HG03175 (cell line): ENCODE results near the gene SUMO3.

Experiments used
- ATAC-seq: cut with Tn5 transposase; IDR thresholded peaks from one replicate; pipeline ENCODE4 v1.9.1; 2021; ENCODE audit warnings: mild to moderate bottlenecking, moderate library complexity; ENCODE audit not compliant: unreplicated experiment

The SUMO3 gene

DNA sequence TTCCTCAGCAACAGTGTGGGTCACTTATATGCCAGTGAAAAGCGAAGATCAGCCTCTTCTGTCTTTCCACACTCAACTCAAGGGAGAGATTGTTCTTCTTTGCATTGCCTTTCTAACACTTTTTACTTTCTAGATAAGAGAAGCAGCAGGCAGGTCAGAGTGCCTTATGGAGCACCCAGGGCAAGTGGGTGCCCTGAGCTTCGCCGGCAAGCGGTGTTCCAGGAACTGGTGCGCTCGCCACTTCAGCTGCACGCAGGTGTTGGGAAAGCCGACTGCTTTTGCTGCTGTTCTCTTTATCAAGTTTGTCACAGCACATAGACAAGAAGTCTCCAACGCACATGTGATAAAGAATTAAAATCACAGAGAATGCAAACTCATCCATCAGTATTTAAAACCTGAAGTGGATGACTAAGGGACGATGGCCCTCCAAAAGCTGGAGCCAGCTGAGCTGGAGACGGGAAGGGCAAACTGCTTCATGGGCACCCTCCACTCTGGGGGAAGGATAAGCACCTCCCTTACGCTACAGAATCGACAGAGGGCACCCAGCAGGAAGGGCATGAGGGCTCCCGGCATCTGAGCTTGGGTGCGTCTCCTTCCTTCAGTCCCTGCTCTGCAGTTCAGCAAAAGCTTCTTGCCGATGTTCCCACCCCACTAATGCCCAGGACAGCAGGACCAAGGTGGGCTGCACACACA lies 36.9 kb downstream of the SUMO3 start:
- ATAC-seq, result no peak

DNA sequence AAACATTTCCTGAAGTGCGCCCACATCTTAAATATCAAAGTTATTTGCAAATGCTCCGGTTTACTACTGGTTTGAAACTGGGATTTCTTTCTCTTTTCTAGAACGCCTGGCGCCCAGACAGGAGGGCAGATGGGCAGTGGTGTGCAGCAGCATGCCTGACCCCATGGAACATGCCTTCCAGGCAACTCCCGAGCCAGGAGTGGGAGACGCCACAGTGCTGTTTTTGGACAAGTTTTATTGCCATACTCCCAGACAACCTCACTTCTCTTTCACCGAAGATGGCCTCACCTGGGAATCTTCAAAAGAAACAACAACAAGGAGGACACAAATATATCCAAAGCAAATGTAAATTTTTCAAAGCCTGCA lies 37.7 kb downstream of the SUMO3 start:
- no peak for ATAC-seq

DNA sequence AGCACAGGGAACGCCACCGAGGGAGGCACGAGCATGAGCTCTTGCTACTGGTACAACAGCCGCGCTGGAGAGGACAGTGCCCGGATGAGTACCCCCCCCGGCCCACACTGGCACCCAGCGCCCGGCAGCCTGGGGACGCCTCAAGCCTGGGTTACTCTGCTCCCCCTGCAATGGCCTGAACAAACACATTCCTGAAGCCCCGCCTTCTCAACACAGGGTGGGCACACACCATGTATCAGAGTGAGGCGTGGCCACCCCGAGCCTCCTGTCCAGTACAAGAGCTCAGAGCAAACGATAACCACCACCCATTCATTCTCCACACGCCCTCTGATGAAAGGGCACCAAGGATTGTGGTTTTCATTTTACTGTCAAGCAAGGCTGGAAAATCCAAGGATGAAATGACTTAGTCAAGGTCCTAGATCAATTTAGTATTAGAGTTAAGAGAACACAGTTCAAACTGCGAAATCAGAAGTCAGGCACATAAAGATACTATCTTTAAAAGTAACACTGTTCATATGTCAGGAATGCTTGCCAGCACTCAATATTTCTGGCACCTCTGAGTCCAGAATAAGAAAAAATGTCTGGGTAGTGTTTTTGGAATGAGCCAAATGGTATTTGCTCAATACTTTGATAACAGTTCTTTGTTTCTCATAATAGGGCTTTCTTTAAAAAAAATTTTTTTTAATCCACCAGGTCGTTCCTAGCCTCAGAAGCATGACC lies 38.3 kb downstream of the SUMO3 start:
- ATAC-seq, result no peak

DNA sequence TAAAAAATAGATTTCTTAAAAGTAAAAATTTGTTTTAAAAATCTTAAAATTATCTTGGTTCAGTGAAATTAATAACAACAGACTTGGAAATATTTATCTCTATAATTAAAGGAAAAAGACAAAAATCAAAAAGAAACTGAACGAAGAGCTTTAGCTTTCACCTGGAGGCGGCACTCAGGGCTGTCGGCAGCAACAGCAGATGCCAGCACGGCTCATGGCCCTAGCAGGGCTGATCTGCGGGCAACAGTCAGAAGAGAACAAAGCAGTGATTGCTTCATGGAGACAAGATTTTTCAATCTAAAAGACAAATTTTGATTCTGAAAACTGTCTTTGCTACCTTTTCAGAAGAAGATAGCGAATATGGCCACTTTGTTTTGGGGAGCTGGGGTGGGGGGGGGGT lies 38.9 kb downstream of the SUMO3 start:
- ATAC-seq, result no peak

DNA sequence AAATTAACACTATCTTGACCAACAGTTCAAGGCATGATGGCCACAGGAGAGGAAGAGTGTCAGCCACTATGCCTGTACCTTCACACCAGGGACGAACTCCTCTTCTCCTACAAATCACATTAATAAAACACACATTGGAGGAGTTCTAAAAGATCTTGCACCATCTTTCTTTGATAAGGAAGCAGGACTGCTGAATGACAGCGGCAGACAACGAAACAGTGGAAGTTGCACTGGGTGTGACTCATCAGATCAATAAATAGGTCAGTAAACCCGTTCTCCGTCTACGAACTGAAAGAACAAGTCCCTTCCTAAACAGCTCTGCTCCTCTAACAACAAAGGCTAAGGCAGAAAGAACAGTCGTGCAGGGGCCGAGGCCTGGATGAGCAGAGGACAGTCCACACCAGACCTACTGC lies 39.4 kb downstream of the SUMO3 start:
- no peak for ATAC-seq

DNA sequence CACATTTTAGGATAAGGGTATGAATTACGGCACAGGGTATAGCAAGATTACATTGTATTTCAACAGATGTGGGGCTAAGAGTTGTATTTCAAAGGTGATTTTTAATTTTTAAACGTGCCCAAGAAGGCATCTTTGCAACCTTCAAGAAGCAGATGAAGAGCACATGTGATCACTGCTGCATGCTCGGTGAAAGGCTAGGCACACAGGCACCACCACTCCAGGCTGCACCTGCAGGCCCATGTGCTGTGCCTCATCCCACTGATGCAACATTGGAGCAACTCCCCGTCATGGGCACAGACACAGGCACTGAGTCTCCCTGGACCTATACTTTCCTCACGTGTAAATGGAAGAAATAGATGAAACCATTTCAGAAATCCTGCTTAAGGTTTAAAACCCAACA lies 39.8 kb downstream of the SUMO3 start:
- ATAC-seq, result no peak

DNA sequence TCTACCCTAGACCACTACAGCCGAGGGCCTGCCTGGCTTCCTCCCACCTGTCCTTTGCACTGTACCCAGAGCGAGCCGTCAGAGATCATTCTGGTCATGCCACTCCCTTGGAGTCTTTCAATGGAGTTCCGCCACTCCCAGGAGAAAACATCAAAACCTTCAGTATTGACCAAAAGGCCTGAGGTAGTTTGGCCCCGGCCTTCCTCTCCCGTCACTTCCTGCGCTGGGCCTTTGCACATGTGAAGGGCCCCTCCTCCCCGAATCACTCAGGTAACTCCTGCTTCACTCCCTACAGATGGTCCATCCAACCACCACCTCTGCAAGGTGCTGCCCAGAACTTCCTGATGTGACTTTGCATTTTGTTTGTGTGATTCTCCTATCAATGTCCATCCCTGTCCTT lies 42.9 kb downstream of the SUMO3 start:
- ATAC-seq, result no peak

DNA sequence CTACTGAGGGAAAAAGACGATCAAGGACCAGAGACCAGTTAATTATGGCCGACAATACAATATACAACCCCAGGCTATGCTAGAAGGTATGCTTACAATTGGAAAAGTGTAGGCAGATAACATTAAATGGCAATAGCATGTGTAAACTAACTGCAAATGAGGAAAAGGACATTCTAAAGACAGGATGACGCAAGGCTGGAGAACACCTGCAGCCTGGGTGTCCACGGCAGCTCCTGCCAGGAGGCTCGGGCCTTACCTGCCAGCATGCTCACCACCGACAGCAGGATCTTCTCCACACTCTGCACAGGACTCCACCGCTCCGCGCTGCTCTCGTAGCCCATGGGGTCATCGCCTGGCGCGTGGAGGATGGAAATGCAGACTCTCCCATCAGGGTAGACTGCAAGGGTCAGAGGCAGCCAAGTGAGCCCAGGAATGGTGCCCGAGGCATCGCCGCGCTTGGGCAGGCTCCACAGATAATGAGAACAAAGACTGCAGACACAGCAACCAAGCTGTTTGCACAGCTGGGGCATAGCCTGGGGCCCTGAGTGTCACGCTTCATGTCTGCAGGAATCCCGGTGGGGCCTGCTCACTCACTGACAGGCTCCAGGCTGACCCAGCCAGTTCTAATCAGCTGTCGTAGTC lies 44.5 kb downstream of the SUMO3 start:
- no peak for ATAC-seq

DNA sequence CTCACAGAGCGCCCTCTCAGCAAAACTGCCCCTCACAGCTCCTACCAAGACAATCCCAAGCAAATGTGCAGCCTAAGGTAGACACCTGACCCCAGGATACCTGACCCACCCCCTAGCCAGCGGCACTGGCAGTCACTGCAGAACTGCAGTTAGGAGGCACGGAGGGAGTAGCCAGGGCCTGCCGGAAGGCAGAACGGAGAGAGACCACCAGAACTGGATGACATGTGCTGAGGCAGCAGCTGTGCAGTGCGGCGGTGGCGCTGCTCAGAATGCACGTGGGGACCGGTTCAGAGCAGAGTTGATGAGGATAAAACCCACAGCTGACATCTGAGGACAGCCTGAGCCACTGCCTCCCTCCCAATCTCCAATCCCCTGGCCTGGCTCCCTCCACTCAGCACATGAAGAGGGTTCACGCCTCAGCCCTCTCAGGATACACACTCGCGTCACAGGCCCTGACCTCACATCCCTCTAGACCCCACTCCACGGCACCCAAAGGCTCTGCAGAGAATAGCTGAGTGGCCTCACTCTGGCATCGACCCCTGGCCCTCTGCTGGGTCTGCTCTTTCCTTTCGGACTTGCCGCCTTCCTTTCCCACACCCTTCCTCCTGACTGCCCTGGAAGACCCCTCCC lies 45.9 kb downstream of the SUMO3 start:
- no peak for ATAC-seq

DNA sequence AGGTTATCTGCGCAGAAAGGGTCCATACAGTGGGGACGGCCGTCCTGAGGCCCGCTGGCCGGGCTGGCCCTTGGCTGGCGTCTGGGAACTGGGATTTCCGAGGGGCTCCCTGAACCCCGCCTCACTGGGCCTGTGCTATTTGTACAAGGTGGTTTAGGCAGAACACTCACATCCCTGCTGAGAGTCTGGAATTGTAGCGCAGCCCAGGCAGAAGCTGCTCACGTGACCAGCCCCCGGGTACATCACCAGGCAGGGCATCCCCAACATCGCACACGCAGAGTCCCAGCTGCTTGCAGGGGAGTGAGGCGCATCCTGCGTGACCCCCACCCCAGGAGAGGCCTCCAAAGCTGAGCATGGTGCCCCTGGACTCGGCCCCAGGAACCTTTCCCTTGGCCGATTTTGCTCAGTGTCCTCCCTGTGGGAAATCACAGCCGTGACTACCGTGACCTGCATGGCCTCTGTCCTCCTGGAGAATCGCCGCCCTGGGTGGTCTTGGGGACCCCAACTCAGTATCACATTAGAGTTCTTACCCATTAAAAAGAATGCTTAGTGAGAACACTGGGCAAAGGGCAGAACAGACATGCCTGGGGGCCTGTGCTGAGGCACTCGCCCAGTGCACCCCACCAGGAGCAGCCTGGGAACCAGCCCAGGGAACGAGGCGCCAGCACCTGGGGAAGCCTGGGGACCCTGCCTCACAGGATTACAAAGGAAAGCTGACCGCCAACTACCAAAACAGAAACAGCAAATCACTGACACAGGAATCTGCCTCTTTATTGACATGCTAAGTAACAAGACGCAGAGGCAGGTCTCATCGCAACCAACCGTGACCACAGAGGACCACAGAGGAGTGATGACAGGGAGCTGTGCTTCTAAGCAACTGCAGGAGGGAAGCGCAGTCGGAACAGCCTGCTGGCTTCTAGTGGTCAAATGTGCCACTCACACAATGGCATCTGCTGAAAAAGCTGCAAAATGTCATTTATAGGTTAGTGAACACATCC lies 49.7 kb downstream of the SUMO3 start:
- no peak for ATAC-seq

DNA sequence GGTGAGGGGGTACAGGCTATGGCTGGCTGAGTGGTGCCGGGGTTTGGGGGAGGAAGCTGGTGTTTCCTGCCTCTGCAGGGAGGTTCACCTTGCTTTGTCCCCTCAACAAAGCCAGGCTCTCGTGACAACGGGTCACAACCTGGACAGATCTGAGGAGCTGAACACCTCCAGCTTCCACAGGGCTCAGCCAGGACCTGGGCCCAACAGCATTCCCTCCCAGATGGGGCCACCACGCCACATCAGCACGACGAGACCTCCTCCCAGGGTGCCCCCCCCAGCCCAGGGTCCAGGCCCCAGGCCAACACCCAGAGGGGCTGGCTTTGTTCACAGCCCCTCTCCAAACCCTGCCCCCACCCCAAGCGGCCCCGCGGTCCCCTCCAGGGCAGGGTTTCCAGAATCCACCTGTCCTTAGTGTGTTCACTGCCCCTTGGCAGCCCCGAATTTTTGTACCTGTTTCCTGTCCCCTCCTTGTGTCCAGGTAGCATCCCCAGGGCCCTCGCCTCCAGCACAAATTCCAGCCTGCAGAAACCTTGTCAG lies 51.0 kb downstream of the SUMO3 start:
- ATAC-seq, result no peak

DNA sequence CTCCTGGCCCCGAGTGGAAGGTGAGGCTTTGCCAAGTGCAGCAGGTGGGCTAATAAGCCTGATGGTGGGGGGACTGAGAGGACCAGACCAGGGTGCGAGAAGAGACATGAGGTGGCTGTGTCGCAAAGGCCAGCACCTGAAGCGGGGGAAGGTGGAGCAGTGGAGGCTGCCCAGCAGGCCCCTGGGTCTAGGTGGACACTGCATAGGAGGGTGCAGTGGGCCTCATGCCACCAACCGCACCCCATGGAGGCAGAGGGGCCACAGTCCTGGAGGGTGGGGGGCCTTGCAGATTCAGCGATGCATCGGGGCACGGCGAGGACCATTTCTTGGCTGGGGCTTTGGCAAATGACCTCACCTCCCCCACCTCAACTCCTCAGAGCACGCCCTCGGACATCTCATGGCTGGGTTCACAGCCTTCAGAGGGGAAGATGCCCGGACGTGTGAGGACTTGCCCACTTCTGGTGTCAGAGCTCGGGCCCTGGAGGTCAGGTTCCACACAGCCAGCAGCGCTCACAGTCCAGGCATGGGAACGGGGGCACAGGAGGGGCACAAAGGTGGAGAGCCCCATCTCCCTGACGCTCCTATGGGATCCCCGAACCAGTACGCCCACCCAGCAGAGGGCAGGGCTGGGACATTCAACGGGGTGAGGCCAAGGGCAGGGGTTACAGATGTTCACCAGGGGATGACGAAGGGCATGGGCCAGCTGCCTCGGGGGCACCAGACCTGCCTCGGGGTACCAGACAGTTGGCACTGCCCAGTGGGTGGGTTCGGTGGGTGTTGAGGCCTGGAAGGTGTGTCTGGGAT lies 51.6 kb downstream of the SUMO3 start:
- no peak for ATAC-seq

DNA sequence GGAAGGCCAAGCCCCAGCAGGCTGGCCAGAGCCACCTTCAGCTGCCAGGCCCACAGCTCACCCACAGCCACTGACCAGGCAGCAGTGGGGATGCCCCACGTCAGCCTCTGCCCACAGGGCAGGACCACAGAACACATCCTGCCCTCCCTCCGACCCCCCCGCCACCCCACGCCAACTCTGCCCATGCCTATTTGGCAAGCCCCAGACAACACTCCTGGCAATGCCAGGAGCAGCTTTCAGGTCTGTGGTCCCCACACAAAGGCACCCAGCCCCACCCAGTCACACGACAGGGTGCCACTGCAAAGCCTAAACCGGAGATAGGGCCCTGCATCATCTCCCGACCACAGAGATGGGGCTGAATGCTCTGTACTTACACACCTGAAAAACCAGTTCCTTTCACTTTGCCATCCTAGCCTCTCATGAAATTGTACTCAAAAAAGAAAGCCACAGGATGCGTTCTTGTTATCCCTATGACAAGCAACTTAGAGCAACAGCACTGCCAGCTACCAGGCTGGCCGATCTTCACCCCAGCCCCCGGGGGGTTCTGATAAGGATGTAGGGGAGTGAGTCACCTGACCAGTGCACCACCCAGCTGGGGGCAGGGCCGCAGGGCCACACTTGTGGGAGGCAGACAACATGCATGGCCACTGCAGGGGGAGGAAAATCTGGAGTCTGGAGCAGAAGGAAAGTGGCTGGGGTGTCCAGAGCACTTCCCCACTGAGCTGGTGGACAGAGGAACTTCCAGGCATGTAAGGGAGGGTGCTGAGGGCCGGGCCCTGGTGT lies 52.4 kb downstream of the SUMO3 start:
- ATAC-seq, result no peak

DNA sequence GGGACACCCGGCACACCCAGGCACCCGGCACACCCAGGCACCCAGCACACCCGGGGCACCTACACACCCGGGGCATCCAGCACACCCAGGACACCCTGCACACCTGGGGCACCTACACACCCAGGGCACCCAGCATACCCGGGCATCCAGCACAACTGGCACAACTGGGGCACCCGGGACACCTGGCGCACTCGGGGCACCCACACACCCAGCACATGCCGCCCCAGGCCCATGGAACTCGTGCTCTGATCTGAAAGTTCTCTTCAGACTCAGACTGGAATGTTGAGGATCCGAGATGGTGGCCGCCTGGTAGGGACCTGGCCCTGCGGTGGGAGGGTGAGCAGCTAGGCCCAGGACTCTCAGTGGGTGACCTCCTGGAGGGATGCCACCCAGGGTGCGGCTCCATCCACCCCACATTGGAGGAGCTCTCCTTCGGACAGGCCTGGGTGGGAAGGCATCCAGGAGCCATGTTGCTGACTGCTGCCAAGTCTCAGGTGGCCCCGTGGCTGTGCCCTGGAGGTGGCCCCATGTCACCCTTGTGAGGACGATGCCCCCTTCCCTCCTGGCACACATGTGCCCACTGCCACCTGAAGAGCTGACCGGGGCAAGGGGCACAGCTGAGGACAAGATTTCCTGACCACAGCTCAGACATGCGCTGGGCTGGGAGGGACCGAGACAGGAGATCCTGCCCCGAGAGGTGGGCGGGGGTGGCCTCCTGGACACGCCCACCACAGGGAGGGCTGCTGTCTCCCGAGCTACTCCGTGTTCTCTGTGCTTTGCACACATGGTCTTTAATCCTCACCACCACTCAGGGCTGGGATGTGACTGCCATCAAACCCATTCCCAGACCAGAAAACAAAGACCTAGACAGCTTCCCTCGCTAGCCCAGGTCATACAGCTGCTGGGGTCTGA lies 53.3 kb downstream of the SUMO3 start:
- no peak for ATAC-seq

DNA sequence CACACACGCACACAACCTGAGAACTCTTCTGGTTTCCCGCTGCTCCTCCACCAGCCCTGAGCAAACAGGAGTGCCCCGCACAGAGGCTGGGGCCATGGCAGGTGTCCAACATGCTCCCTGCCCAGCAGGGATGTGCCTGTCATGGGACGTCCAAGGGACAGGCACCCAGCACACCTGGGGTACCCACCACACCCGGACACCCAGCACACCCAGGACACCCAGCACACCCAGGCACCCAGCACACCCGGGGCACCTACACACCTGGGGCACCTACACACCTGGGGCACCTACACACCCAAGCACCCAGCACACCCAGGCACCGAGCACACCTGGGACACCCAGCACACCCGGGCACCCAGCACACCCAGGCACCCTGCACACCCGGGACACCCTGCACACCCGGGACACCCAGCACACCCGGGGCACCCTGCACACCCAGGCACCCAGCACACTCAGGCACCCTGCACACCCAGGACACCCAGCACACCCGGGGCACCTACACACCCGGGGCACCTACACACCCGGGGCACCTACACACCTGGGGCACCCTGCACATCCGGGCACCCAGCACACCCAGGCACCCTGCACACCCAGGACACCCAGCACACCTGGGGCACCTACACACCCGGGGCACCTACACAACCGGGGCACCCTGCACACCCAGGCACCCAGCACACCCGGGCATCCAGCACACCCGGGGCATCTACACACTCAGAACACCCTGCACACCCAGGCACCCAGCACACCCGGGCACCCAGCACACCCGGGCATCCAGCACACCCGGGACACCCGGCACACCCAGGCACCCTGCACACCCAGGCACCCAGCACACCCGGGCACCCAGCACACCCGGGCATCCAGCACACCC lies 54.2 kb downstream of the SUMO3 start:
- no peak for ATAC-seq

DNA sequence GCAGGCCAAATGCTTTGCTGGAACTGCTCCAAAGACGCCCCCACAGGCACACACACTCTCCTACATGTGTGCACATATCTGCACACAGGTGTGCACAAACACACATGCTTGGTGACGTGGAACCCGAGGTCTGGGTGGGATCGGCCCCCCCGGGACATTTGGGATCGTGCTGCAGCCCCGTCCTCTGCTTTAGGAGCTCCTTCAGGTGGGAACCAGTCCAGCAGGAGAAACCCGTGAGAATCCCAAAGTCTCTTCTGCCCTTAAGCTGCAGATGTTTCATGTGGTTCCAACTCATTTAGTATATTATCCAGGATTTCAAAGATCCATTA lies 54.8 kb downstream of the SUMO3 start:
- no peak for ATAC-seq
